Sigmoid colon (tissue), 7 donors: ENCODE measurements around the gene RBM5. TPM values are rescaled to one million over a fixed set of nuclear protein-coding genes. Genes with fewer than 3 reads are reported as not detected.

ENCODE experiments used
- DNase-seq: peaks from one replicate; pipeline ENCODE4 v3.0.0-alpha.2; 2019
- H3K27ac ChIP-seq, 4 donors: fragments of 200-600 bp; sonication (generic); one replicate each; pipeline ENCODE4 v1.5.1; 2016 to 2019; ENCODE audit warnings: mild to moderate bottlenecking in 1 of 4
- H3K27me3 ChIP-seq, 3 donors: fragments of 200-600 bp; sonication (generic); one replicate each; pipeline ENCODE4 v1.5.1; 2019; ENCODE audit warnings: mild to moderate bottlenecking in 1 of 3
- H3K36me3 ChIP-seq, 4 donors: fragments of 200-600 bp; sonication (generic); one replicate each; pipeline ENCODE4 v1.5.1; 2016 to 2019
- H3K4me1 ChIP-seq, 4 donors: fragments of 200-600 bp; sonication (generic); one replicate each; pipeline ENCODE4 v1.5.1; 2017 to 2019
- H3K4me3 ChIP-seq, 4 donors: fragments of 200-600 bp; sonication (generic); one replicate each; pipeline ENCODE4 v1.5.1; 2017 to 2019; ENCODE audit warnings: mild to moderate bottlenecking in 2 of 4, moderate library complexity in 1 of 4
- H3K9me3 ChIP-seq, 4 donors: fragments of 200-600 bp in 3 of 4; sonication (generic) in 3 of 4; one replicate each; pipeline versions ENCODE4 v1.5.1 to v1.6.1; 2013 to 2019
- CTCF ChIP-seq, 4 experiments: fragments of 450-650 bp in 3 of 4; fragments of 200-600 bp in 1 of 4; IDR thresholded peaks; one replicate each; pipeline ENCODE4 v1.5.1; 2016 to 2019; ENCODE audit warnings: antibody characterized with exemption in 4 of 4, mild to moderate bottlenecking in 3 of 4, moderate library complexity in 2 of 4
- EP300 ChIP-seq, 4 donors: sonication (generic); formaldehyde crosslinking; IDR thresholded peaks; one replicate each; pipeline ENCODE4 v1.6.1; 2017; ENCODE audit warnings: antibody characterized with exemption in 4 of 4
- POLR2A ChIP-seq, 2 donors: fragments of 450-650 bp; IDR thresholded peaks; one replicate each; pipeline ENCODE4 v1.6.1; 2016; ENCODE audit warnings: antibody characterized with exemption in 2 of 2, mild to moderate bottlenecking in 2 of 2, moderate library complexity in 2 of 2
- POLR2AphosphoS5 ChIP-seq, 4 donors: sonication (generic); formaldehyde crosslinking; IDR thresholded peaks; one replicate each; pipeline ENCODE4 v1.6.1; 2017; ENCODE audit warnings: antibody characterized with exemption in 4 of 4
- WGBS, 2 donors: extraction: QIAGEN DNeasy Blood & Tissue Kit; methylation state at CpG; one replicate each; pipeline ENCODE4 v1.1.7; 2013; 5-methylcytosine and 5-hydroxymethylcytosine counted together
- intact Hi-C: fragments of 100-400 bp; cut with DNase I; formaldehyde crosslinking; loops from one replicate; pipeline ENCODE4 v1.15.1; 2023
- polyA plus RNA-seq, 3 donors: library from polyadenylated mRNA; stranded (reverse); fragments of 200-250 nt; gene quantifications; one replicate each; pipeline ENCODE4 v1.2.3, GENCODE V29; 2013
- total RNA-seq, 4 donors: library from RNA; depleted of rRNA; stranded (reverse); fragments of >200 nt; gene quantifications; one replicate each; pipeline ENCODE4 v1.1.0, GENCODE V29; 2016
- donor health status: healthy with polysubstance abuse.
- donor health status: Bipolar disorder and iron deficiency.
- donor health status: healthy.

RBM5 gene
- total and polyA plus RNA-seq, 7 donors: 19.4 to 294 (median 149) TPM

DNA sequence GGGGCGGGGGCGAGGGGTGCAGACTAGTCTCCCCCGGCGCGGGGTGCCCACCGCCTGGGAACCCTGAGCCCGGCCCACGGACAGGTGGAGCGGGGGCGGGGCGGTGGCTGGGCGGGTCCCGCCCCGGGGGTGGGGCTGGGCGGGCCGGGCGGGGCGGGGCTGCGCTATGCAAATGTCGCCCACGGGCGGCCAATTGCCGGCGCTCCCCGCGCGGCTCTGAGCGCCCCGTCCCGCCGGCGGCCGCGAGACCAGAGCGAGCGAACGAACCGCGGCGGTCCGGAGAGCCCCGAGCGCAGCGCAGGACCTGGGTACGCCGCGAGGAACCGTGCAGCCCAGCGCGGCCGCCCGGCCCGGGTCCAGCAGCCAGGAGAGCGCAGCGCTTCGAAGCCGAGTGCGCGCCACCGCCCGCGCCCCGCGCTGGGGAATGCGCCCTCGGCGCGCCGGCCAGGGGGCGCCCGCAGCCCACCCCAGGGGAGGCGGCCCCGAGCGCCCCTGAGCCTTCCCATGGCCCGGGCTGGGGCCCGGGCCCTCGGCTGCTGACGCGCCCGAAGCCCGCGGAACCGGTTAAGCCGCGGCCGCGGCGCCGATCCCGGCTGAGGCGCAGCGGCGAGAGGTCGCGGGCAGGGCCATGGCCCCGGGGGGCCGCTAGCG lies 66.2 kb downstream of the RBM5 start, which contains the start of gene SEMA3F:
SEMA3F (plus strand) TSS at position 485 of the 651 bp plus-strand sequence. CDS start 4,299 bp downstream, outside the sequence.
- Histone ChIP-seq H3K27me3 (peaks cover 0 to 7% (median 4%) of the 10 kb centered on the region in 3 donors), H3K36me3 (no peaks in the 10 kb centered on the region), H3K9me3 (no peaks in the 10 kb centered on the region), H3K4me1 (peaks cover 0 to 51% (median 48%) of the 10 kb centered on the region in 4 donors), H3K27ac (peak within 1 kb of the TSS; percentile 60 to 90 (median 86)), H3K4me3 (peak within 1 kb of the TSS; percentile 23 to 65 (median 58))
- 1% methylated on average over 98 of the region's 98 CpGs for WGBS, 2 donors
- DNase-seq: peak; percentile 74
- intact Hi-C loops: loop anchor here (1.0 to 2.0 kb wide), 2 partner anchors 34 kb away; no protein-coding TSS in a partner anchor
- TF ChIP-seq POLR2A (IDR thresholded peaks at IDR 0.05): no peak
- TF ChIP-seq POLR2AphosphoS5 (IDR thresholded peaks at IDR 0.05): peak in 3 of 4 donors; percentile 60 to 68 (median 60)

DNA sequence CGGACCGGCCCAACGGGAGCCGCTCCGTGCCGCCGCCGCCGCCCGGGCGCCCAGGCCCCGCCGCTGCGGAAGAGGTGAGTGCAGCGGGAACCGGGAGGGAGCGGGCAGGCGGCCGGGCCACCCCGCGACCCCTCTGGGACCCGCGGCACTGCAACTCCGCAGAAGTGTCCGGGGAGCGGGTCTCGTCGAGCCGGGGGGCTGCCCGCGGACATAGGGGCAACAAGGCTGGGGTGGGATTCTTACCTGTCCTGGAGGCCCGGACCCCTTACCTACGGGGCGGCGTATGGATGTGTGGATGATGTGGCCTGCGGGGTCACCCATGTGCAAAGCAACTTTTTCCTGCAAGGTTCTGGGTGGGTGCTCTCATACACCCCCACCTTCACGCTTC lies 66.8 kb downstream of the RBM5 start:
- Histone ChIP-seq H3K27me3 (peaks cover 0 to 7% (median 4%) of the 10 kb centered on the region in 3 donors), H3K4me3 (peak overlapping the region; percentile 23 to 65 (median 58)), H3K27ac (peak overlapping the region; percentile 60 to 90 (median 86)), H3K36me3 (no peaks in the 10 kb centered on the region), H3K9me3 (no peaks in the 10 kb centered on the region), H3K4me1 (peaks cover 0 to 56% (median 53%) of the 10 kb centered on the region in 4 donors)
- TF ChIP-seq EP300 (IDR thresholded peaks at IDR 0.05) (no peak), POLR2AphosphoS5 (IDR thresholded peaks at IDR 0.05) (no peak), POLR2A (IDR thresholded peaks at IDR 0.05) (no peak), CTCF (IDR thresholded peaks at IDR 0.05) (no peak)
- WGBS, 2 donors: 0 to 3% methylated on average over 37 of the region's 37 CpGs
- intact Hi-C loops: loop anchor here (1.0 to 2.0 kb wide), 2 partner anchors 34 to 35 kb away; no protein-coding TSS in a partner anchor
- no peak for DNase-seq

DNA sequence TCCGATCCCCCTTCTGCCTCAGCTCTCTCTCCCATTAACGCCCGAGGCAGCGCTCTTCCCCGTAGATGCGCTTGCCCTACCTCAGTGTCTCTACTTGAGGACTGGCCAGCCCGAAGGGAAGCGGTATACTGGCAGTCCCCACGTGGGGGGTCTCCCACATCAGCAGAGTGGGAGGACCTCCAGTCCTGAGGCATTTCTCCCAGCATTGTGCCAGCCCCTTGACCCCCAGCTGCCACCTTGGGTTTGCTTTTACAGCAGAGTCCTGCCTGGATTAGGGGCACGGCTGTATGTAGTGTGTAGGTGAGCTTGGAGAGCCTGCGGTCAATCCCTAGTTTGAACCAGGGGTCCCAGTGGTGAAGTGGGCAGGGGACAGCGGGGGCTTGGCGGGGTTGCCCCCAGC lies 67.2 kb downstream of the RBM5 start:
- H3K36me3 ChIP-seq: no peaks in the 10 kb centered on the region
- peak overlapping the region; percentile 4 to 65 (median 58) for H3K4me3 ChIP-seq
- peaks cover 0 to 60% (median 57%) of the 10 kb centered on the region in 4 donors for H3K4me1 ChIP-seq
- TF ChIP-seq CTCF (IDR thresholded peaks at IDR 0.05) (no peak), POLR2A (IDR thresholded peaks at IDR 0.05) (no peak), EP300 (IDR thresholded peaks at IDR 0.05) (no peak), POLR2AphosphoS5 (IDR thresholded peaks at IDR 0.05) (no peak)
- no peaks in the 10 kb centered on the region for H3K9me3 ChIP-seq
- H3K27ac ChIP-seq: peak overlapping the region; percentile 60 to 90 (median 86)
- intact Hi-C loops: loop anchor here (1.0 to 2.0 kb wide), 2 partner anchors 33 to 35 kb away; no protein-coding TSS in a partner anchor
- peaks cover 0 to 7% (median 4%) of the 10 kb centered on the region in 3 donors for H3K27me3 ChIP-seq
- DNase-seq: no peak
- WGBS, 2 donors: 5 to 27% methylated on average over 13 of the region's 13 CpGs

DNA sequence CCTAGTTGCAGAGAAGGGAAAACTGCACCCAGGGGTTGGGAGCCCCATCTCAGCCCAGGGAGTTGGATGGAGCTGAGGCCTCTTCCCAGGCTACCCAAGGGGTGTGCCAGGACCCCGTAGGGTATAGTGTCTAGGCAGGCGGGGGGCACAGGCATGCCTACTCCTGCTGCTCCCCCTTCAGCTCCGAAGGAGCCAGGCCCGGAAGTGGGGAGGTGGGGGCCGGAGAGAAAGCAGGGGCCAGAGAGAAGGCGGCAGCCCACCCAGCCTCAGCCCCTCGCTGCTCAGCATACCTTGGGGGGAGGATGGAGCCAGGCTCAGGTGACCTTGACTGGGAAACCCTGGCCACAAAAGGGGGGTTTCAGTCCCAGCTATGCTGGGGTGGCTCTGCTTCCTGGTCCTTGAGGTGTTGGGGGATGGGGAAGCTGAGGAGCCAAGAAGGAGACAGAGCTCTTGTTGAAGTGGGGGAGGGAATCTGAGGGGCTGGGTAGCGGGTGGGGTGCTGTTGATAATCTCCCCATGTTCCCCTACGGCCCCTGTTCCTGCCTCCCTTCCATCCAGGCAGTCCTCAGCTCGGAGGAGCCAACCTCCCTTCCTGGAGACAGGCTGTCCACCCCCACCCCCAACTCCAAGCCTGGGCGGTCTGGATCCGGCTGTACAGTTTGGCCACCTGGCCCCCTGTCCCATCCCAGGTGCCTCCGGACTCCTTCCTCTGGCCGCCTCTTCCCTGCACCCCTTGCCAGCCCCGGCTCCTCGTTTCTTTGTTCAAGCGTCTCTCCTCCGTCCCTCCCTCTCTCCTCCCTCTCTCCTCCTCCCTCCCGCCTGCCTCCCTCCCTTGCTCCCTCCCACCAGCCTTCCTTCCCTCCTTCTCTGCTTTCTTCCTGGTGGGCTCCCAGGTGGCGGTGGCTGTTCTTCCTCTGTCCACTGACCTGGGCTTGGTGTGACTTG lies 68.1 kb downstream of the RBM5 start:
- H3K27me3 ChIP-seq: peaks cover 0 to 7% (median 4%) of the 10 kb centered on the region in 3 donors
- no peak for DNase-seq
- TF ChIP-seq EP300 (IDR thresholded peaks at IDR 0.05): no peak
- peak in 1 of 2 donors; percentile 24 for TF ChIP-seq POLR2A (IDR thresholded peaks at IDR 0.05)
- no peak for TF ChIP-seq POLR2AphosphoS5 (IDR thresholded peaks at IDR 0.05)
- no peak for TF ChIP-seq CTCF (IDR thresholded peaks at IDR 0.05)
- peak overlapping the region; percentile 6 to 65 (median 58) for H3K4me3 ChIP-seq
- peaks cover 0 to 70% (median 66%) of the 10 kb centered on the region in 4 donors for H3K4me1 ChIP-seq
- 9 to 31% methylated on average over 20 of the region's 20 CpGs for WGBS, 2 donors
- H3K27ac ChIP-seq: peak overlapping the region; percentile 39 to 90 (median 86)
- intact Hi-C loops: no loop called here
- H3K9me3 ChIP-seq: no peaks in the 10 kb centered on the region
- H3K36me3 ChIP-seq: no peaks in the 10 kb centered on the region
